ENCODE data around the gene NDUFB6. TPM values are rescaled to one million over a fixed set of nuclear protein-coding genes. Genes with fewer than 3 reads are reported as not detected.

The NDUFB6 gene
- total and polyA plus RNA-seq, 2 of the 4 experiments (the other 2 are of a cell fraction): 24.2 to 51.0 TPM

DNA sequence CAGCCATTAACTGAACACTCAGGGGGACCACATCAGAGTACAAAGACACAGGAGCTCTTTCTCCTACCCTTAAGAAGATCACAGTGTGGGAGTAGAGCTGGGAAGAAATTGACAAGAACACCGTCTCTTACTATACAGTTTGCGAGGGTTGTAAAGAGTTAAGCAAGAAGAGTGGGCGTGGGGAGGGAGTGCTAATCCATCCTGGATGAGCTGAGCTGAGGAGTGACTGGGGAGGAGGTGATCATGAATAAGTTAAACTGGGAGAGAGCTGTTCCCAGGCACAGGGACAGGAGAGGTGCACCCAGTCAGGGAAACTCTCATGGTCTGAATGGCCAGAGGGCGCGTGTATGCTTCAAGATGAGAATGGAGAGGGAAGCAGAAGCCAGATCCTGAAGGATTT lies 45.3 kb upstream of the NDUFB6 start:
- Histone ChIP-seq H2AFZ (replicated peaks; ENCODE audit: low read length, poor library complexity) (no peak overlapping the region), H2BK5ac (ENCODE audit: low read depth, low read length, poor library complexity, severe bottlenecking) (no peak overlapping the region), H3K9me1 (ENCODE audit: insufficient read depth, low read length) (no peaks in the 10 kb centered on the region), H3K14ac (replicated peaks; ENCODE audit: low read depth, low read length) (no peak overlapping the region), H3K4me3 (ENCODE audit: insufficient read depth, low read depth, low read length) (no peak overlapping the region), H2BK20ac (ENCODE audit: low read depth, low read length) (no peak overlapping the region), H2AK9ac (replicated peaks; ENCODE audit: low read depth, low read length, poor library complexity) (no peak overlapping the region), H4K20me1 (ENCODE audit: insufficient read depth, low read length) (no peaks in the 10 kb centered on the region), H3K9ac (ENCODE audit: low read depth, low read length) (no peak overlapping the region), H2AK5ac (ENCODE audit: low read depth, low read length) (no peak overlapping the region), H3K56ac (ENCODE audit: extremely low read depth, insufficient read depth, low read length) (no peak overlapping the region), H3K27ac (ENCODE audit: insufficient read depth, low read length) (no peak overlapping the region), H4K91ac (ENCODE audit: insufficient read depth, low read depth, low read length) (no peak overlapping the region), H2BK15ac (ENCODE audit: low read depth, low read length) (no peak overlapping the region), H3K79me1 (ENCODE audit: low read depth in 1 of 2, low read length in 2 of 2) (no peaks in the 10 kb centered on the region), H3K4me2 (ENCODE audit: low read depth, low read length) (no peak overlapping the region), H3K36me3 (ENCODE audit: control insufficient read depth, insufficient read depth, low read length) (no peaks in the 10 kb centered on the region), H3K23ac (ENCODE audit: low read depth, low read length) (no peak overlapping the region), H4K8ac (ENCODE audit: low read depth in 2 of 2, low read length in 2 of 2) (no peak overlapping the region), H3K27me3 (ENCODE audit: control insufficient read depth, insufficient read depth, low read length) (no peaks in the 10 kb centered on the region; the same call in 1 of the 2 replicates), H3K4me1 (ENCODE audit: control insufficient read depth, insufficient read depth, low read length) (no peaks in the 10 kb centered on the region), H4K5ac (ENCODE audit: low read depth, low read length) (no peak overlapping the region), H3K9me3 (ENCODE audit: control insufficient read depth, insufficient read depth, low read length) (no peaks in the 10 kb centered on the region), H2BK120ac (ENCODE audit: low read depth, low read length) (no peak overlapping the region), H3K4ac (ENCODE audit: low read depth, low read length) (no peak overlapping the region), H3K18ac (ENCODE audit: low read depth, low read length) (no peak overlapping the region)
- no CpG with 5 or more reads among the region's 5 CpGs for WGBS, 2 experiments (ENCODE audit: extremely low coverage in 2 of 2, insufficient read length in 1 of 2)
- DNase-seq (no peak), ATAC-seq (ENCODE audit: low read depth) (no peak)
- TF ChIP-seq CHD1 (IDR thresholded peaks at IDR 0.05; ENCODE audit: low read depth, low read length): no peak
- no peak for TF ChIP-seq SMC3 (IDR thresholded peaks at IDR 0.05; ENCODE audit: low read depth, low read length)
- no peak for TF ChIP-seq POLR2A (IDR thresholded peaks at IDR 0.05; ENCODE audit: low read depth, low read length)
- TF ChIP-seq MXI1 (IDR thresholded peaks at IDR 0.05; ENCODE audit: borderline replicate concordance, low read depth, low read length): no peak
- no peak for TF ChIP-seq FOS (IDR thresholded peaks at IDR 0.05; ENCODE audit: low read depth, low read length)
- no peak for TF ChIP-seq MAFK (IDR thresholded peaks at IDR 0.05; ENCODE audit: low read depth, low read length)
- TF ChIP-seq, protein P1, sequence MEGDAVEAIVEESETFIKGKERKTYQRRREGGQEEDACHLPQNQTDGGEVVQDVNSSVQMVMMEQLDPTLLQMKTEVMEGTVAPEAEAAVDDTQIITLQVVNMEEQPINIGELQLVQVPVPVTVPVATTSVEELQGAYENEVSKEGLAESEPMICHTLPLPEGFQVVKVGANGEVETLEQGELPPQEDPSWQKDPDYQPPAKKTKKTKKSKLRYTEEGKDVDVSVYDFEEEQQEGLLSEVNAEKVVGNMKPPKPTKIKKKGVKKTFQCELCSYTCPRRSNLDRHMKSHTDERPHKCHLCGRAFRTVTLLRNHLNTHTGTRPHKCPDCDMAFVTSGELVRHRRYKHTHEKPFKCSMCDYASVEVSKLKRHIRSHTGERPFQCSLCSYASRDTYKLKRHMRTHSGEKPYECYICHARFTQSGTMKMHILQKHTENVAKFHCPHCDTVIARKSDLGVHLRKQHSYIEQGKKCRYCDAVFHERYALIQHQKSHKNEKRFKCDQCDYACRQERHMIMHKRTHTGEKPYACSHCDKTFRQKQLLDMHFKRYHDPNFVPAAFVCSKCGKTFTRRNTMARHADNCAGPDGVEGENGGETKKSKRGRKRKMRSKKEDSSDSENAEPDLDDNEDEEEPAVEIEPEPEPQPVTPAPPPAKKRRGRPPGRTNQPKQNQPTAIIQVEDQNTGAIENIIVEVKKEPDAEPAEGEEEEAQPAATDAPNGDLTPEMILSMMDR (conservative IDR thresholded peaks at IDR 0.05; ENCODE audit: low read depth, low read length): no peak
- no peak for TF ChIP-seq BHLHE40 (IDR thresholded peaks at IDR 0.05; ENCODE audit: low read depth, low read length)
- TF ChIP-seq NFE2L2 (IDR thresholded peaks at IDR 0.05; ENCODE audit: low read depth, low read length): no peak
- no peak for TF ChIP-seq RCOR1 (IDR thresholded peaks at IDR 0.05; ENCODE audit: insufficient replicate concordance, low read length)
- TF ChIP-seq, protein P2, sequence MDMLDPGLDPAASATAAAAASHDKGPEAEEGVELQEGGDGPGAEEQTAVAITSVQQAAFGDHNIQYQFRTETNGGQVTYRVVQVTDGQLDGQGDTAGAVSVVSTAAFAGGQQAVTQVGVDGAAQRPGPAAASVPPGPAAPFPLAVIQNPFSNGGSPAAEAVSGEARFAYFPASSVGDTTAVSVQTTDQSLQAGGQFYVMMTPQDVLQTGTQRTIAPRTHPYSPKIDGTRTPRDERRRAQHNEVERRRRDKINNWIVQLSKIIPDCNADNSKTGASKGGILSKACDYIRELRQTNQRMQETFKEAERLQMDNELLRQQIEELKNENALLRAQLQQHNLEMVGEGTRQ (IDR thresholded peaks at IDR 0.05; ENCODE audit: low read depth, low read length): no peak
- TF ChIP-seq RFX5 (IDR thresholded peaks at IDR 0.05; ENCODE audit: low read depth, low read length): no peak
- TF ChIP-seq RAD21 (IDR thresholded peaks at IDR 0.05; ENCODE audit: low read length): no peak
- no peak for TF ChIP-seq MAZ (IDR thresholded peaks at IDR 0.05; ENCODE audit: borderline replicate concordance, low read depth, low read length)
- TF ChIP-seq CEBPB (IDR thresholded peaks at IDR 0.05; ENCODE audit: low read depth, low read length): no peak
- TF ChIP-seq, protein P3, sequence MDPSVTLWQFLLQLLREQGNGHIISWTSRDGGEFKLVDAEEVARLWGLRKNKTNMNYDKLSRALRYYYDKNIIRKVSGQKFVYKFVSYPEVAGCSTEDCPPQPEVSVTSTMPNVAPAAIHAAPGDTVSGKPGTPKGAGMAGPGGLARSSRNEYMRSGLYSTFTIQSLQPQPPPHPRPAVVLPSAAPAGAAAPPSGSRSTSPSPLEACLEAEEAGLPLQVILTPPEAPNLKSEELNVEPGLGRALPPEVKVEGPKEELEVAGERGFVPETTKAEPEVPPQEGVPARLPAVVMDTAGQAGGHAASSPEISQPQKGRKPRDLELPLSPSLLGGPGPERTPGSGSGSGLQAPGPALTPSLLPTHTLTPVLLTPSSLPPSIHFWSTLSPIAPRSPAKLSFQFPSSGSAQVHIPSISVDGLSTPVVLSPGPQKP (IDR thresholded peaks at IDR 0.05; ENCODE audit: borderline replicate concordance, low read depth, low read length): no peak
- intact Hi-C loops (cut with micrococcal nuclease) (no loop called here), in situ Hi-C loops (cut with MboI; ENCODE audit: low sequenced_read_pairs) (no loop called here), dilution Hi-C loops (cut with HindIII; ENCODE audit: low sequenced_read_pairs, unreplicated experiment) (no loop called here)
- ChIA-PET POLR2A (ENCODE audit: unreplicated experiment) (no interaction called here), CTCF (no interaction called here)
- BruUV-seq (replicated peaks): no TSS peak

Data from IMR-90 (cell line).